Measurements from ENCODE around the gene NCOR1.
"Not testable (repeated sequence)": the region's sequence is repeated elsewhere in the genome, so short reads cannot be mapped to it uniquely, and the experiment has no call there.

Gene NCOR1

DNA sequence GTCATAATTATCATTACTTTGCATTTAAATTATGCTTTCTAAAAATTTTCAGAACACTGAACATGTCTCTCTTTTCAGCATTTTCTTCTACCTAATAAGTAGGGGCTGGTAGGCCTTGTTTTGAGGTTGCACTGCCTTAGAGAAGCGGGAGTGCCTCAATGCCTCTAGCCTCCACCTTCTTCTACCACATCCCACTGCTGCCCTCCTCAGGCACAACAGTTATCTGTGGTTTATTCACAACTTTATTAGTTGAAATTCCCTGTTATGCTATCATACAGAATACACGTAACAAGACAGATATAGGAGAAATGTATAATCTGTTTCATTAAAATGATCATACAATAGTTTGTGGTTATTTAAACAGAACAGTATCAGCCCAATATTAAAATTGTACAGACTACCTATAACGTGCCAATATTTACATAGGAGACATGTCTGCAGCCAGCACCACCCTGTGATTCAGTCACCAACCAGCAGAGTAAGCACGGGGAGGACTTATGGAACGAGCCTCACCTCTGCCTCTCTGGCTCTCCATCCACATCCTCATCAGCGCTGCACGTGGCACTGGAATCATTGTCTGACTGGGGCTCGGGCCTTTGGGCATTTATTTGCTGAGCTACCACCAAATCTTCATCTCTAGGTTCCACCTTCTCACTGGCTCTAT is 114.5 kb downstream of the NCOR1 start:
- no peak for FAIRE-seq
- DNase-seq (ENCODE audit: low spot score), result no peak

GRCh38 chr17:16091773-16092172 is 123.6 kb downstream of the NCOR1 start:
- FAIRE-seq (no peak), DNase-seq (ENCODE audit: low spot score) (no peak)

DNA sequence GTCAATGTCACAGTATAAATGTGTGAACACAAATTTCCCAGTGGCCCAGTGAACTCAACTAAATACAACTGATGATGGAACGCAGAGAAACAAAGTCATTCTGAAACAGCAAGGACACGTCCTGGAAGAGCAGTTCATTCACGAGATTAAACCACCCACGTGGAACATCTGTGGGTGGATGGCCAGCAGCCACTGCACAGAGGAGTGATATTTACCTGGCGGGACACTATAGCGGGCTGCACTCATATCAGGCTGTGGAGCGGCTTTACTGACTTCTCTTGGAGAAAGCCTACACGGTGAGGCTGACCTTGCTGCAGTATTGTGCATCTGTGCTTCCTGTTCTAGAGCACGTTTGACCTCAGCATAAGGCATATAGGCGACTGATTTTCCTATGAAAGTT is 128.4 kb downstream of the NCOR1 start:
- no peak for DNase-seq (ENCODE audit: low spot score)
- FAIRE-seq, result no peak

- FAIRE-seq (no peak), DNase-seq (ENCODE audit: low spot score) (no peak)
Measured at GRCh38 chr17:16085066-16085699, 130.2 kb downstream of the NCOR1 start.

GRCh38 chr17:16083223-16083622 is 132.1 kb downstream of the NCOR1 start:
- no peak for FAIRE-seq

GRCh38 chr17:16081507-16082087 is 133.7 kb downstream of the NCOR1 start:
- no peak for DNase-seq (ENCODE audit: low spot score)

More at GRCh38 chr17:16083223-16083622, 132.1 kb downstream of the NCOR1 start:
- DNase-seq (ENCODE audit: low spot score), result no peak

GRCh38 chr17:16080366-16080765 is 135.0 kb downstream of the NCOR1 start:
- no peak for DNase-seq (ENCODE audit: low spot score)

More at GRCh38 chr17:16081507-16082087, 133.7 kb downstream of the NCOR1 start:
- FAIRE-seq, result no peak

GRCh38 chr17:16075949-16076348 is 139.4 kb downstream of the NCOR1 start:
- no peak for FAIRE-seq

More at GRCh38 chr17:16080366-16080765, 135.0 kb downstream of the NCOR1 start:
- FAIRE-seq, result no peak

DNA sequence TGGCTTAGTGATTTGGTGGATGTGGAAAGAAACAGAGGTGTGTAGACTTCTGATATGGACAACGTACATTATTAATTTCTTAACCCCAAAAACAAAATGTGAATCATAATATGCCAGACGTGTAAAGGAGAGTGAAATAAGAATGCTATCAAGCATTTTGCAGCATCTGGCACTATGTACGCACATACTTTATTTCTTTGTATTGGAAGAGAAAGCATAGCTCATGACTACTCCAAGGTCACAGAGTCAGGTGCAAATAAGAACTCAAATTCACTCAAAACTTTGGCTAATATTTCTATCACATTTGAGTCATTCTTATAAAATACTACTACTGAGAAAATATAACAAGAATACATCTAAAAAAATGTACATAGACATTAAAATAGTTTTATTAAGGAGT is 140.9 kb downstream of the NCOR1 start:
- FAIRE-seq, result no peak

More at GRCh38 chr17:16075949-16076348, 139.4 kb downstream of the NCOR1 start:
- no peak for DNase-seq (ENCODE audit: low spot score)

GRCh38 chr17:16073845-16074244 is 141.5 kb downstream of the NCOR1 start:
- DNase-seq (ENCODE audit: low spot score), result no peak
- no peak for FAIRE-seq

More for the DNA sequence above, 140.9 kb downstream of the NCOR1 start:
- DNase-seq (ENCODE audit: low spot score), result no peak

DNA sequence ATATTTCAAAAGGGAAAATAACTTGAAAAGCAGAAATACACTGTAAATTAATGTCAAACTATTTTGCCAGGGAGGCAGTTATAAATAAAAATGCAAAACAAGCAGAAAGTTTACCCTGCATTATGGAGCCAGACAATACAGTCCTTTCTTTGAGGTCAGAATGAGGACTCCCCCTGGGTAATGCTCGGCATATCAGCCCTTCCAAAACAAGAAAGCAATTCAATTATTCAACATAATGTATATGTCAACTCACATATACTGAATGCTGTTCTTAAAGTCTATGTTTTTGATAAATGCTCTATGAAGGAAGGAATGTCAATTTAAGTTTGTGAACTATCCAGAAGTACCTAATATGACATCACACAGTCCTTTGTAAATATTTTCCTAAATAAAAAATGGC is 143.3 kb downstream of the NCOR1 start:
- no peak for DNase-seq (ENCODE audit: low spot score)
- FAIRE-seq, result no peak

GRCh38 chr17:16068323-16068722 is 147.0 kb downstream of the NCOR1 start:
- FAIRE-seq (no peak), DNase-seq (ENCODE audit: low spot score) (no peak)

DNA sequence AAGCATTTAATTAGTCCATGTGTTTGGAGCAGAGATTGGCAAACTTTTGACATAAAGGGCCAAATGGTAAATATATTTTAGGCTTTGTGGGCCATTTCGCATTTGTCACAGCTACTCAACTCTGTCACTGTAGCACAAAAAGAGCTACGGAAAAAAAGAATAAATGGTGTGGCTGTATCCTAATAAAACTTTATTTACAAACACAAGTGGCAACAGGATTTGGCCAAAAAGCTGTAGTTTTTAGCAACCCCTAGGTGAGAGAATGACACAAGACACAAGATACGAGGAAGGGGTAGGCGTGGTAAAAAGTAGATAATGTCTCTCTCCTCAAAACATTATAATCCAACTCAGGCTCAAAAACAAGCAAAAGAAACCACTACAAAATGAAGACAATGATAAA is 149.2 kb downstream of the NCOR1 start:
- DNase-seq (ENCODE audit: low spot score), result no peak
- FAIRE-seq, result no peak

- no peak for FAIRE-seq
- DNase-seq (ENCODE audit: low spot score), result no peak
Measured at GRCh38 chr17:16061631-16062030, 153.7 kb downstream of the NCOR1 start.

DNA sequence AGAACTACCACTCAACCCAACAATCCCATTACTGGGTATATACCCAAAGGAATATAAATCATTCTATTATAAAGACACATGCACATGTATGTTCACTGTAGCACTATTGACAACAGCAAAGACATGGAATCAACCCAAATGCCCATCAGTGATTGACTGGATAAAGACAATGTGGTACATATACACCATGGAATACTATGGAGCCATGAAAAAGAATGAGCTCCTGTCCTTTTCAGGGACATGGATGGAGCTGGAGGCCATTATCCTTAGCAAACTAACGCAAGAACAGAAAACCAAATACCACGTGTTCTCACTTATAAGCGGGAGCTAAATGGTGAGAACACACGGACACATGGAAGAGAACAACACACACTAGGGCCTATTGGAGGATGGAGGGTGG is 160.2 kb downstream of the NCOR1 start:
- FAIRE-seq; DNase-seq (ENCODE audit: low spot score): not testable (repeated sequence)

DNA sequence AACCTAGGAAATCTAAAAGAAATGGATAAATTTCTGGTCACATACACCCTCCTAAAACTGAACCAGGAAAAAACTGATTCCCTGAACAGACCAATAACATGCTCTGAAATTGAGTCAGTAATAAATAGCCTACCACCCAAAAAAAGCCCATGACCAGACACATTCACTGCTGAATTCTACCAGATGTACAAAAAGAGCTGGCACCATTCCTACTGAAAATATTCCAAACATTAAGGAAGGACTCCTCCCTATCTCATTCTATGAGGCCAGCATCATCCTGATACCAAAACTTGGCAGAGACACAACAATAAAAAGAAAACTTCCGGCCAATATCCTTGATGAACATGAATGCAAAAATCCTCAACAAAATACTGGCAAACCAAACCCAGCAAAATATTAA is 162.8 kb downstream of the NCOR1 start:
- DNase-seq (ENCODE audit: low spot score), result no peak
- FAIRE-seq, result no peak

GRCh38 chr17:16050844-16051243 is 164.5 kb downstream of the NCOR1 start:
- FAIRE-seq, result no peak

DNA sequence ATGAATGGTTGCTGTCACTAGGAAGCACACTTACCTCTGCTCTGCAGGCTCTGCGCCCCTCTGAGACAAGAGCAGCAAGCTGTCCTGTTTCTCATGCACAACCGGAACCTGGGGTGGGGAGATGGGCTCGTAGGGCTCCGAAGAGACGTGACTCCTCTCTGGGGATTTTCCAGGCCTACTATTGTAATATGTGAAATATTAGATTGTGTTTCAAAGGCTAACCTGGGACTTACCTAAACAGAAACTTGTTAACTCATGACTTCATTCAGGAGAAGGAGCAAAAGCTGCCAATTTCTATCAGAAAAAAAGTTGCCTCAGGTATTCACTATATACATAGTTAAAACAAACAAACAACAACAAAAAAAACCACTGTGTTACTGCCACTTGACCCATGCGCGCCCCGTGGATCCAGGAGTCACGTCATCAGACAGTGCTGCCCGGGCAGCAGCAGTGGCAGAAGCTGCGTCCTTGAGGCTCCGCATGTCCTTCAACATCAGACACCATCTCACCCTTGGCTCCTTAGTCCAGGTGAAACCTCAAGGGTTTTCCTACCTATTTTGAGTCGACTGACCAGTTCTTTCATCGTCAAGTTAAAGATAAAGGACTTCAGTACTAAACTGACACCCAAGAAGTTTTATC is 166.4 kb downstream of the NCOR1 start:
- FAIRE-seq, result no peak
- no peak for DNase-seq (ENCODE audit: low spot score)

More at GRCh38 chr17:16050844-16051243, 164.5 kb downstream of the NCOR1 start:
- DNase-seq (ENCODE audit: low spot score), result no peak

DNA sequence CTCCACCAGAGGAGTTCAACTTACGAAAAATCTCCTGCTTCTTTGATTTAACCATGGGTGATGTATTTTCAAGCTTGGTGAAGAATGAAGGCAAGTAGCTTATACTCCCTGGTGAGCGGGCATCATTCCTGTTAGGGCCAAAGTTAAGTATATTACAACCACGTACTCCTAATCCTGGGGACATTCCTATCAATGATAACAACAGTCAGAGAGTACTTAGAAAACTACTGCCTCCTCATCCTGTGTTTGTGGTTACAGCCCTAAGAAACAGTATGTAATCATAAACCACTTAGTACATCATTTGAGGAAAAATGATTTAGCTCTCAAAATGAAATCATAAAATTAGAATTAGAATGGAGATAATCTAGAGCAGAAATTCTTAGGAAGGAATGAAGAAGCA is 168.4 kb downstream of the NCOR1 start:
- DNase-seq (ENCODE audit: low spot score), result no peak
- FAIRE-seq, result no peak

DNA sequence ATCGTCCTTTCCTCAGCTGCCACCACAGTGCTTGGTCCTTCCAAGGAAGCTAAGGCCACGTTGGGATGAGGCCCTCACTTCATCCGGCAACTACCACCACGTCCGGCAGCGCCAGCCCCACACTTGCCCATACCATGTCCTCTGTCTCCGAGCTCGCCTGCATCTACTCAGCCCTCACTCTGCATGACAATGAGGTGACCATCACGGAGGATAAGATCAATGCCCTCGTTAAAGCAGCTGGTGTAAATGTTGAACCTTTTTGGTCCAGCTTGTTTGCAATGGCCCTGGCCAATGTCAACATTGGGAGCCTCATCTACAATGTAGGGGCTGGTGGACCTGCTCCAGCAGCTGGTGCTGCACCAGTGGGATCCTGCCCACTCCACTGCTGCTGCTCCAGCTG is 170.8 kb downstream of the NCOR1 start:
- DNase-seq (ENCODE audit: low spot score) (no peak), FAIRE-seq (no peak)

DNA sequence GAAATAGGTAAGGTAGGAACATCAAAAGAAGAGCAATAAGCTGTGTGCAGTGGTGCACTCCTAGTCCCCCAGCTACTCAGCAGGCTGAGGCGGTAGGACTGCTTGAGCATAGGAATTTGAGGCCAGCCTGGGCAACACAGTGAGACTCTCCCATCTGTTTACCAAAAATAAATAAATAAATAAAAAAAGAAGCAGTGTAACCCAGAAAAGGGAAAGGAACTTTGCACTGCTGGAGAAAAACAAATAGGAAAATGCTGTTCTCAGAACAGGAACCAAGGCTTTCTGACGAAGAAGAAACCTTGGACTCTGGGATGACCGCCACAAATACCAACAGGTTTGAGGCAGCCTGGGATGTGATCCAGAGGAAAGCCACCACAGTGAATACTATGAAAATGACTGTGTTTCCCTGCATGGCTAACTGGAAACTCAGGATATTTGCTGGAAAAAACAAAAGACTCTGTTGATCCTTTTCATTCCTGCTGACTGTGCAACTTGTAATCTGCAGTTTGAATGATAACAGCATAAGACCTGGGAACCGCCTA is 174.6 kb downstream of the NCOR1 start:
- no peak for DNase-seq (ENCODE audit: low spot score)
- FAIRE-seq, result no peak

DNA sequence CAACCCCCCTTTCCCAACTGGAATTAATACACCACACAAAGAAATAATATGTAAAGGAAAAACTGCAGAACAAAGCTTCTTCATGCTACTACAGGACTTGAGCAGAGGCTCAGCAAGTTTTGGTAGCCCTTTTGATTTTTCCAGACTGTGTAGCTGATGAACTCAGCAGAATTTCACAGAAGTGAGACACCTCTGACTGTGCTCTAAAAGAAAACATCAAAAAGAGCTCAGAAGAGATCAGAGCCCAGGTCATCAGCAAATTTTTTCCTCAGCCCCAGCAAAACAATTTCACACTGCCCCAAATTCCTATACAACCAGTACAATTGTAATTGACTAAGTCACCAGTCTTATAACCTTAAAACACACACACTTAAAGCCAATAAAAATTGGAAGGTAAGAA is 177.7 kb downstream of the NCOR1 start:
- no peak for FAIRE-seq

More for the DNA sequence above, 177.7 kb downstream of the NCOR1 start:
- DNase-seq (ENCODE audit: low spot score), result no peak

Measured in RCC 7860 (cell line).